Prostate gland (tissue), 2 donors: ENCODE data around the gene IPO11.

Experiments
- POLR2AphosphoS5 ChIP-seq: sonication (generic); formaldehyde crosslinking; IDR thresholded peaks from one replicate; pipeline ENCODE4 v1.6.1; 2017; ENCODE audit warnings: antibody characterized with exemption
- TF ChIP-seq, protein P1 (sequence below), 4 experiments: fragments of 200-600 bp in 2 of 4; fragments of 450-650 bp in 2 of 4; sonication (generic) in 2 of 4; IDR thresholded peaks; 1 replicate in 3 of 4; 2 replicates in 1 of 4; pipeline ENCODE4 v1.5.1; 2016 to 2019; ENCODE audit warnings: antibody characterized with exemption in 4 of 4, mild to moderate bottlenecking in 2 of 4, moderate library complexity in 2 of 4

DNA sequence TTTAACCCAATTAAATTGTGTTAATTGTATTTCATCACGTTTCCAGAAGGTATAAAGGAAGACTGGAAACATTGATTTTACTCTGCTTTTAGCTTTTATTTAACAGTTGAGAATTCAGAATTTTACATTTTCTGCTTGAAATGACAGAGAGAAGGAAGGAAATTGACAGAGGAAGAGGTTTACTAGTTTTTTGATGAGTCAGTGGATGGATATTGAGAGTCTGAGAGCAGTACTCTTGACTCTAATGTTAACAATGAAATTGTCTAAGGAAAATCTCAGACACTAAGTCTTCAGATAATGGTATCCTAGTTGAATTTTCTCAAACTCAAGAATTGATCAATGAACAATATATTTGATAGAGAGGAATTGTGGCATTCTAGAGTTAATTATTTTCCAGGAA is 60.6 kb downstream of the IPO11 start:
- TF ChIP-seq, protein P1, sequence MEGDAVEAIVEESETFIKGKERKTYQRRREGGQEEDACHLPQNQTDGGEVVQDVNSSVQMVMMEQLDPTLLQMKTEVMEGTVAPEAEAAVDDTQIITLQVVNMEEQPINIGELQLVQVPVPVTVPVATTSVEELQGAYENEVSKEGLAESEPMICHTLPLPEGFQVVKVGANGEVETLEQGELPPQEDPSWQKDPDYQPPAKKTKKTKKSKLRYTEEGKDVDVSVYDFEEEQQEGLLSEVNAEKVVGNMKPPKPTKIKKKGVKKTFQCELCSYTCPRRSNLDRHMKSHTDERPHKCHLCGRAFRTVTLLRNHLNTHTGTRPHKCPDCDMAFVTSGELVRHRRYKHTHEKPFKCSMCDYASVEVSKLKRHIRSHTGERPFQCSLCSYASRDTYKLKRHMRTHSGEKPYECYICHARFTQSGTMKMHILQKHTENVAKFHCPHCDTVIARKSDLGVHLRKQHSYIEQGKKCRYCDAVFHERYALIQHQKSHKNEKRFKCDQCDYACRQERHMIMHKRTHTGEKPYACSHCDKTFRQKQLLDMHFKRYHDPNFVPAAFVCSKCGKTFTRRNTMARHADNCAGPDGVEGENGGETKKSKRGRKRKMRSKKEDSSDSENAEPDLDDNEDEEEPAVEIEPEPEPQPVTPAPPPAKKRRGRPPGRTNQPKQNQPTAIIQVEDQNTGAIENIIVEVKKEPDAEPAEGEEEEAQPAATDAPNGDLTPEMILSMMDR (IDR thresholded peaks at IDR 0.05), result no peak
- TF ChIP-seq POLR2AphosphoS5, result no peak
